Left ventricle myocardium inferior (tissue), 1 donor: Measurements from ENCODE around the gene SEMA5B. TPM values are rescaled to one million over a fixed set of nuclear protein-coding genes. Genes with fewer than 3 reads are reported as not detected.

Source experiments
- DNase-seq: peaks from one replicate; pipeline ENCODE4 v3.0.0-alpha.2; 2020
- H3K27ac ChIP-seq: fragments of 200-600 bp; replicated peaks from 2 replicates; pipeline ENCODE4 v1.8.0; 2021
- H3K27me3 ChIP-seq: fragments of 200-600 bp; 2 replicates; pipeline ENCODE4 v1.8.0; 2021; ENCODE audit warnings: low read depth
- H3K36me3 ChIP-seq: fragments of 200-600 bp; 2 replicates; pipeline ENCODE4 v1.8.0; 2021
- H3K4me1 ChIP-seq: fragments of 200-600 bp; 2 replicates; pipeline ENCODE4 v1.8.0; 2021
- H3K4me3 ChIP-seq: fragments of 200-600 bp; 2 replicates; pipeline ENCODE4 v1.8.0; 2021; ENCODE audit warnings: mild to moderate bottlenecking, moderate library complexity
- H3K9me3 ChIP-seq: fragments of 200-600 bp; replicated peaks from 2 replicates; pipeline ENCODE4 v1.8.0; 2021
- CTCF ChIP-seq: fragments of 200-600 bp; IDR thresholded peaks from 2 replicates; pipeline ENCODE4 v1.8.0; 2021; ENCODE audit warnings: antibody characterized with exemption, mild to moderate bottlenecking, borderline replicate concordance
- intact Hi-C: fragments of 100-400 bp; cut with micrococcal nuclease; formaldehyde crosslinking; loops from one replicate; pipeline ENCODE4 v1.11.0; 2022
- total RNA-seq: library from RNA; stranded (reverse); fragmentation: NEBNext Ultra II Directional; extraction: Animal tissue kit (Norgen Biotek cat#: 25700); gene quantifications from one replicate; pipeline ENCODE4 v1.2.1, GENCODE V29; 2021
- donor health status: DM: no; HTN: yes; CAD: no; lungs with severe emphysema.

Gene SEMA5B
- total RNA-seq, 1 donor from 2014 or later: 5.3 TPM

GRCh38 chr3:123054931-123055330 lies 27.4 kb upstream of the SEMA5B start:
- Histone ChIP-seq H3K27me3 (no peaks in the 10 kb centered on the region), H3K36me3 (no peaks in the 10 kb centered on the region), H3K9me3 (no peaks in the 10 kb centered on the region), H3K4me1 (peaks cover 9% of the 10 kb centered on the region), H3K27ac (peak overlapping the region; percentile 18), H3K4me3 (no peak overlapping the region)
- TF ChIP-seq CTCF: no peak
- intact Hi-C loops: no loop called here
- no peak for DNase-seq

- H3K27ac ChIP-seq: peak overlapping the region; percentile 27
- no peak overlapping the region for H3K4me3 ChIP-seq
- peaks cover 13% of the 10 kb centered on the region for H3K4me1 ChIP-seq
- H3K36me3 ChIP-seq: no peaks in the 10 kb centered on the region
- DNase-seq: no peak
- intact Hi-C loops: no loop called here
- no peaks in the 10 kb centered on the region for H3K27me3 ChIP-seq
- H3K9me3 ChIP-seq: no peaks in the 10 kb centered on the region
- TF ChIP-seq CTCF: no peak
These were observed 26.7 kb upstream of the SEMA5B start for GRCh38 chr3:123054109-123054778.

- no peak for TF ChIP-seq CTCF
- Histone ChIP-seq H3K4me3 (no peak overlapping the region), H3K9me3 (no peaks in the 10 kb centered on the region), H3K4me1 (peaks cover 24% of the 10 kb centered on the region), H3K27me3 (no peaks in the 10 kb centered on the region), H3K36me3 (no peaks in the 10 kb centered on the region), H3K27ac (peak overlapping the region; percentile 40)
- intact Hi-C loops: no loop called here
- no peak for DNase-seq
These were observed 25.5 kb upstream of the SEMA5B start for GRCh38 chr3:123053107-123053506.

- Histone ChIP-seq H3K9me3 (no peaks in the 10 kb centered on the region), H3K4me1 (peaks cover 24% of the 10 kb centered on the region), H3K27ac (no peak overlapping the region), H3K36me3 (no peaks in the 10 kb centered on the region), H3K27me3 (no peaks in the 10 kb centered on the region), H3K4me3 (no peak overlapping the region)
- intact Hi-C loops: no loop called here
- no peak for TF ChIP-seq CTCF
- no peak for DNase-seq
These were observed 23.1 kb upstream of the SEMA5B start for GRCh38 chr3:123050666-123051065.

GRCh38 chr3:123048480-123049237 lies 21.1 kb upstream of the SEMA5B start:
- no peaks in the 10 kb centered on the region for H3K36me3 ChIP-seq
- intact Hi-C loops: no loop called here
- peak overlapping the region; percentile 67 for H3K27ac ChIP-seq
- no peak for TF ChIP-seq CTCF
- no peak overlapping the region for H3K4me3 ChIP-seq
- H3K4me1 ChIP-seq: peaks cover 21% of the 10 kb centered on the region
- no peaks in the 10 kb centered on the region for H3K27me3 ChIP-seq
- no peaks in the 10 kb centered on the region for H3K9me3 ChIP-seq
- no peak for DNase-seq
